Endometrial microvascular endothelial cells (primary cell): ENCODE measurements around the gene AP3B1. TPM values are rescaled to one million over a fixed set of nuclear protein-coding genes. Genes with fewer than 3 reads are reported as not detected.
"Not testable (repeated sequence)": the region's sequence is repeated elsewhere in the genome, so short reads cannot be mapped to it uniquely, and the experiment has no call there.

Experiments used
- in situ Hi-C: cut with HindIII; loops from 2 replicates; pipeline ENCODE4 v1.10.0; 2017; ENCODE audit warnings: low sequenced_read_pairs, low pct_unique_long_range_greater_than_20kb; ENCODE audit errors: inconsistent ontology term
- total RNA-seq: library from RNA; depleted of rRNA; stranded (reverse); fragments of >200 nt; gene quantifications from one replicate; pipeline ENCODE4 v1.2.3, GENCODE V29; 2015; ENCODE audit errors: inconsistent ontology term

AP3B1 gene
- total RNA-seq, 1 donor from 2014 or later: 36.5 TPM

DNA sequence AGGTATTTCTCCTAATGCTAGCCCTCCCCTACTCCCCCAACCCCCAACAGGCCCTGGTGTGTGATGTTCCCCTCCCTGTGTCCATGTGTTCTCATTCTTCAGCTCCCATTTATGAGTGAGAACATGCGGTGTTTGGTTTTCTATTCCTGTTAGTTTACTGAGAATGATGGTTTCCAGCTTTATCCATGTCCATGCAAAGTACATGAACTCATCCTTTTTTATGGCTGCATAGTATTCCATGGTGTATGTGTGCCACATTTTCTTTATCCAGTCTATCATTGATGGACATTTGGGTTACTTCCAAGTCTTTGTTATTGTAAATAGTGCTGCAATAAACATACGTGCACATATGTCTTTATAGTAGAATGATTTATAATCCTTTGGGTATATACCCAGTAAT is 247.7 kb downstream of the AP3B1 start:
- in situ Hi-C loops: not testable (repeated sequence)

DNA sequence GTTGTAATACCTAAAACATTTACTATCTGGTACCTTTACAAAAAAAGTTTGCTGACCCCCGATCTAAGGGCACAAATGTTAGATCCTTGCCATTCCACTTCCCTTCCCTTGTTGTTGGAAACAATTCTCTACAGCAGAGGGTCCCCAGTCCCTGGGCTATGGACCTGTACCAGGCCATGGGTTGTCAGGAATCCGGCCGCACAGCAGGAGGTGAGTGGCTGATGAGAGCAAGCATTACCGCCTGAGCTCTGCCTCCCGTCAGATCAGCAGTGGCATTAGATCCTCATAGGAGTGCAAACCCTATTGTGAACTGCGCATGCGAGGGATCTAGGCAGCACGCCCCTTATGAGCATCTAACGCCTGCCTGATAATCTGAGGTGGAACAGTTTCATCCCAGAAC is 248.5 kb downstream of the AP3B1 start:
- in situ Hi-C loops: no loop called here

GRCh38 chr5:78041805-78042204 is 252.7 kb downstream of the AP3B1 start:
- in situ Hi-C loops: no loop called here

DNA sequence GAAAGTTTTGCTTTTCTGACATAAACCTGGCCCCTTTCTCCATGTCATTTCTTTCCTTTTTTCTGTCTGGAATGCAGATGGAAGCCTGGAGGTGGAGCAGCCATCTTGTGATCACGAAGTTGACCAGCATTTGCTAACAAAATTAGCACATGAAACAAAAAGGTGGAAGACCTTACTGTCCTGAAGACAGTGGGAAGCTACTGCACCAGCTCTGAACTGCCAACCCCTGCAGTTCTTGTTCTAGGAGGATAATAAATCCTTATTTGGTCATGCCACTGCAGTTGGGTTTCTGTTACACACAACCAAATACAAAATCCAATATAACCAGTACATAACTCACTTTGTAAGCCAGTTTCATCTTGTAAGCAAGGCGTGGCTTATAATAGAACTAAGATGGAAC is 269.0 kb downstream of the AP3B1 start:
- in situ Hi-C loops: no loop called here

GRCh38 chr5:78019744-78020143 is 274.8 kb downstream of the AP3B1 start:
- in situ Hi-C loops: no loop called here

DNA sequence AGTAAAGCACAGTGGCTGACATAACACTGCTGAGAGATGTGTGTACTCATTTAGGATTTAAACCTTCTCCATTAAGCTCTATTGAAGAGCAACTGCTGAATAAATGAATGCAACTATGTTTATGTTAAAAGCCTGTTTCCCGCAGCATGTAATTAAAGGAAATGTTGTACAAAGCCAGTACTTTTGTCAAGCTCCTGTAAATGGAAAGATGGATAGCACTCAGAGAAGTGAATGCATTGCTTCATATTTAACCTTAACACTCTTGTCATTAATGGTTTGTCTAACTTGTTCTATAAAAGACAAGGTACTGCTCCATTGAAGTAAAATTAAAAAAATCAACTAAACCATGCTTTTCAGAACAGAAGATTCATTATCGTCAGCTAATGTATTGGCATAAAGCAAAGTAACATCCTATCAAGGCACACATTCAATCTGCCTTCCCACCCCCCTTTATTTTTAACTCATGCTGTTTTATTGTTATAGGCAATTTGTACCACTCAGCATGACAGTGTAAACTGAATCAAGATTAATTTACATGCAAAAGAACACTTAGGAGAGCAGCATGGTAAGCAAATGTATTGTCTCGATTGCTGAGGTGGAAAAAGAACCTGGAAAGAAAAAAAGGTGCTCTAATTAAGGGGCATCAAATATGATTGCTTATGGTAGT is 277.5 kb downstream of the AP3B1 start:
- in situ Hi-C loops: no loop called here

GRCh38 chr5:78009937-78010527 is 284.5 kb downstream of the AP3B1 start:
- in situ Hi-C loops: no loop called here

GRCh38 chr5:78008356-78008967 is 286.0 kb downstream of the AP3B1 start:
- in situ Hi-C loops: no loop called here

- in situ Hi-C loops: no loop called here
These were observed 287.3 kb downstream of the AP3B1 start for GRCh38 chr5:78007233-78007632.

- in situ Hi-C loops: no loop called here
These were observed 288.0 kb downstream of the AP3B1 start for GRCh38 chr5:78006449-78006848.

- in situ Hi-C loops: no loop called here
These were observed 289.3 kb downstream of the AP3B1 start for GRCh38 chr5:78005021-78005785.

- in situ Hi-C loops: no loop called here
These were observed 289.9 kb downstream of the AP3B1 start for GRCh38 chr5:78004559-78004958.

DNA sequence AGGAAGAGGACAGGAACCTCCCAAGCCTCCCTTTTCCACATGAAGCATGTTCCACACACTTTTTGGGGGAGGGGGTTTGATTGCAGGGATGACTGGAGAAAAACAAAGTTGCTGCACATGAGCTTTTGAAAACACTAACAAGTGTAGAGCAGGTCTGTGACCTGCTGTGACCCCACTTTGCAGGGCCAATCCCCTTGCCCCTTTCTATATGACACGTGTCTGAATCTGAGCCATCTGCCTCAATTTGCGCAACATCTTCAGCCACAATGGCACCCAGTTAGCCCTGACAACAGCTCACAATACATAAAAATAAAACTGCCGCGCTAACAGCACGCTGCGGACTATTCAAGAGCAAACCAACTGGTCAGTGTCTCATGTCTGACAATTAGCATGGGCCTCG is 290.6 kb downstream of the AP3B1 start:
- in situ Hi-C loops: no loop called here

GRCh38 chr5:78003450-78003849 is 291.0 kb downstream of the AP3B1 start:
- in situ Hi-C loops: no loop called here

DNA sequence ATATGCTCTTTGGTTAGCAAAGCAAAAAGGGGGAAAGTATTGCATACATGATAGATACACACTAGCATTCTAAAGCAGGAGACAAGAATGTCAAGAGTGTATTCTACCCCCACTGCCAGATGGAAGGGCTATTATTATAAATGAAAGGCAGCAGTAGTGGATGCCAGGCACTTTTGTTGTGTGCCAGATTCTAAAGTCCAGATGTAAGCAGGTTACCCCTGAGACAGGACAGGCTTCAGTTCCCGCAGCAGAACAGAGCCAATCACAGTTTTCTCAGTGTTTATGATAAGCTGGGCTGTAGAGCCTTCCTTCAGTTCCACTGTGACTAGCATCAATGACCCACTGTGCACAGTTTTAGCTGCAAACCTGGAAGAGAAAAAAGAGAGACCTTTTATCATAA is 291.8 kb downstream of the AP3B1 start:
- in situ Hi-C loops: no loop called here

DNA sequence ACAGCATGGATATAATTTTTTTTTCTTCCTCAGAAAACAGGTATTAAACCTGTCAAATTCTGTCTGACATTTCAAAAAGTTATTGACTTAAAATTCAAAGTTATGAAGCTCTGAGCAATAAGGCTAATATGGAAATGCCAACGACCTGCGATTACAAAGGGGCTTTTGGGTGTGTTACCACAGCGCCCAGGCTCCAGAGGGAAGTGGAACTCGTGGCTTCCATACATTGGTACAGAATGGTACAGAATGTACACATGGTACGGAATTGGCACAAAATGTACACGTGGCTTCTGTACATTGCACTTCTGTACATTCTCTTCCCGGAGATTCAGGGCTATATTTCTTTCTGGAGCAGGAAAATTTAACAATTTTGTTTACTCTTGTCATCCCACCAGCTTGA is 293.3 kb downstream of the AP3B1 start:
- in situ Hi-C loops: no loop called here

DNA sequence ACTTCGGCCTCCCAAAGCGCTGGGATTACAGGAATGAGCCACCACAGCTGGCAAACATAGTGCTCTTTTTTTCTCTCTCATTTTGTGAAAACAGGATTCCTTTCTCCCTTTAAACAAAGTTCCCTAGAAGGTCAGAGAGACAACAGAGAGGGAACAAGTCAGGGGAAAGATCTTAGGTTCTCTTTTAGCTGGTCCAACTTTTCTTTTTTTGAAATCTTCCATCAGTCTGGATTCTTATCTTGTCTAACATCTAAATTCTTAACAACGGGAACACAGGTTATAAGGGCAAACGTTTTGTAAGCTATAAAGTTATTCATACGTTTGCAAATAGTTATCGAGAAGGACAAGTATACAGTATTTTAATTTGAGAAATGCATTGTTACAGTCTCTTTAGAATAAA is 294.3 kb downstream of the AP3B1 start:
- in situ Hi-C loops: no loop called here

- in situ Hi-C loops: no loop called here
These were observed 295.1 kb downstream of the AP3B1 start for GRCh38 chr5:77999399-77999798.

DNA sequence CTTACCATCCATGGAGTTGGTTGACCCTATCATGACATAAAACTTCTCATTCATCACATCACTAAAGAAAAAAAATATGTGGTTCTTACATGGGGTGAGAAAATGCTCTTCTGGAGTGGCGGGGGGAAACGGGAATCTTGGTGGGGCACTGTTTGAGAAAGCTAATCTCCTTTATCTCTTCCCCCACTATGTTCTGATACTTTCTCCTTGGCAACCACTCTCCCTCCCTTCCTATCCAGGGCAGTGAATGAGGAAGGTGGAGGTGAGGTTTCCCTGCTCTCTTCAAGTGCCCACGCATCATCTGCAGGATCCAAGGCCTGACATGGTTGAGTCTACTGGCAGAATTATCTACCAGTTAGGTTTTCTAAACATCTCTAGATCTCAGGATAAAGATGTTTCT is 297.6 kb downstream of the AP3B1 start:
- in situ Hi-C loops: no loop called here
